Activated CD8-positive, alpha-beta T cell treated with anti-CD3 and anti-CD28 coated beads, Interleukin-2, amount 10 ng/mL, durations not matched to agents 7 days and 5 days (primary cell): ENCODE measurements around the gene TOMM20L. TPM values are rescaled to one million over a fixed set of nuclear protein-coding genes. Genes with fewer than 3 reads are reported as not detected.
"Not testable (repeated sequence)": the region's sequence is repeated elsewhere in the genome, so short reads cannot be mapped to it uniquely, and the experiment has no call there.

Source experiments
- ATAC-seq: fragments of 150-1000 bp; cut with Tn5 transposase; one replicate; pipeline ENCODE4 v1.10.0; 2021; ENCODE audit warnings: moderate library complexity
- CTCF ChIA-PET: fragments of 350-600 bp; sonication (Branson Sonifier 250); formaldehyde crosslinking; loops from one replicate; lab custom pipeline; 2021; ENCODE audit warnings: antibody characterized with exemption; lab: Charles Lee
- POLR2A ChIA-PET: fragments of 350-600 bp; sonication (Branson Sonifier 250); formaldehyde crosslinking; loops from one replicate; lab custom pipeline; 2021; ENCODE audit warnings: antibody characterized with exemption; lab: Charles Lee
- DNase-seq: peaks from one replicate; pipeline ENCODE4 v3.0.0-alpha.2; 2020
- H3K27ac Mint-ChIP-seq: one replicate; pipeline ENCODE4 v1.8.0; 2021; ENCODE audit warnings: mild to moderate bottlenecking, mixed read lengths
- H3K27me3 Mint-ChIP-seq: one replicate; pipeline ENCODE4 v1.8.0; 2021; ENCODE audit warnings: low read depth, mixed read lengths
- H3K36me3 Mint-ChIP-seq: one replicate; pipeline ENCODE4 v1.8.0; 2021; ENCODE audit warnings: low read depth, mixed read lengths
- H3K4me1 Mint-ChIP-seq: one replicate; pipeline ENCODE4 v1.8.0; 2021; ENCODE audit warnings: low read depth, mixed read lengths
- H3K4me3 Mint-ChIP-seq: one replicate; pipeline ENCODE4 v1.8.0; 2021; ENCODE audit warnings: mild to moderate bottlenecking, mixed read lengths
- H3K9me3 Mint-ChIP-seq: one replicate; pipeline ENCODE4 v1.8.0; 2022; ENCODE audit warnings: mixed read lengths; ENCODE audit not compliant: insufficient read depth
- total RNA-seq, 2 experiments: library from RNA; stranded (reverse); gene quantifications; one replicate each; pipeline ENCODE4 v1.2.3, GENCODE V29; 2021

Gene TOMM20L
- not detected for total RNA-seq

GRCh38 chr14:58395812-58396788 is at the start of gene TOMM20L:
Gene TOMM20L, plus strand, starts transcription at chr14:58395930. Its CDS starts 28 bp downstream, at chr14:58395958.
- POLR2A ChIA-PET = interaction anchor here (1.9 to 2.3 kb wide), 2 partner anchors 31 to 98 kb away, joined by 7 to 12 read pairs; partner anchors contain the start of genes ARID4A, KIAA0586 and TIMM9
- peak; percentile 97 for ATAC-seq
- Mint-ChIP-seq H3K4me1 (peaks cover 12% of the 10 kb centered on the region), H3K9me3 (no peaks in the 10 kb centered on the region), H3K27me3 (peaks cover 3% of the 10 kb centered on the region), H3K4me3 (peak within 1 kb of the TSS; percentile 66), H3K36me3 (peaks cover 3% of the 10 kb centered on the region), H3K27ac (peak within 1 kb of the TSS; percentile 64)
- DNase-seq = peak; percentile 74
- CTCF ChIA-PET = interaction anchor here (0.6 to 4.2 kb wide), 21 partner anchors 9 to 289 kb away, joined by 3 to 31 read pairs (median 4); partner anchors contain the start of genes ACTR10, ARID4A, KIAA0586 and TIMM9

- CTCF ChIA-PET = no interaction called here
- H3K4me1 Mint-ChIP-seq = peaks cover 17% of the 10 kb centered on the region
Observed at GRCh38 chr14:58353516-58354299, 42.0 kb upstream of the TOMM20L start.

GRCh38 chr14:58354808-58355207 is 40.9 kb upstream of the TOMM20L start:
- H3K27ac Mint-ChIP-seq = no peak overlapping the region
- no peak overlapping the region for H3K4me3 Mint-ChIP-seq
- DNase-seq = no peak
- POLR2A ChIA-PET = no interaction called here
- no peaks in the 10 kb centered on the region for H3K9me3 Mint-ChIP-seq
- no peak for ATAC-seq
- peaks cover 17% of the 10 kb centered on the region for H3K4me1 Mint-ChIP-seq
- no peaks in the 10 kb centered on the region for H3K27me3 Mint-ChIP-seq
- CTCF ChIA-PET = no interaction called here
- peaks cover 44% of the 10 kb centered on the region for H3K36me3 Mint-ChIP-seq

More at GRCh38 chr14:58353516-58354299, 42.0 kb upstream of the TOMM20L start:
- Mint-ChIP-seq H3K27me3 (no peaks in the 10 kb centered on the region), H3K36me3 (peaks cover 42% of the 10 kb centered on the region), H3K27ac (peak overlapping the region; percentile 80), H3K4me3 (peak overlapping the region; percentile 67), H3K9me3 (no peaks in the 10 kb centered on the region)
- ATAC-seq (peak; percentile 71), DNase-seq (no peak)
- POLR2A ChIA-PET = no interaction called here

GRCh38 chr14:58356268-58356667 is 39.5 kb upstream of the TOMM20L start:
- POLR2A ChIA-PET = no interaction called here
- peaks cover 17% of the 10 kb centered on the region for H3K4me1 Mint-ChIP-seq
- H3K4me3 Mint-ChIP-seq = no peak overlapping the region
- H3K27ac Mint-ChIP-seq = no peak overlapping the region
- H3K9me3 Mint-ChIP-seq = no peaks in the 10 kb centered on the region
- H3K36me3 Mint-ChIP-seq = peaks cover 41% of the 10 kb centered on the region
- no peak for ATAC-seq
- DNase-seq = no peak
- no peaks in the 10 kb centered on the region for H3K27me3 Mint-ChIP-seq
- CTCF ChIA-PET = no interaction called here

GRCh38 chr14:58362272-58362671 is 33.5 kb upstream of the TOMM20L start:
- H3K9me3 Mint-ChIP-seq, DNase-seq, H3K4me3 Mint-ChIP-seq, ATAC-seq, H3K27ac Mint-ChIP-seq, H3K4me1 Mint-ChIP-seq, POLR2A ChIA-PET, H3K27me3 Mint-ChIP-seq: not testable (repeated sequence)
- H3K36me3 Mint-ChIP-seq = peaks cover 34% of the 10 kb centered on the region
- CTCF ChIA-PET = interaction anchor here (0.7 to 1.5 kb wide), 3 partner anchors 11 to 118 kb away, joined by 3 to 5 read pairs (median 4); partner anchors contain the start of genes ARID4A and PSMA3

GRCh38 chr14:58362798-58363412 is 32.8 kb upstream of the TOMM20L start:
- H3K27me3 Mint-ChIP-seq = no peaks in the 10 kb centered on the region
- ATAC-seq (peak; percentile 68), DNase-seq (no peak)
- POLR2A ChIA-PET = no interaction called here
- H3K27ac Mint-ChIP-seq = no peak overlapping the region
- CTCF ChIA-PET = interaction anchor here (0.7 to 1.4 kb wide), 2 partner anchors 12 to 119 kb away, joined by 3 to 4 read pairs; partner anchors contain the start of gene PSMA3
- no peaks in the 10 kb centered on the region for H3K9me3 Mint-ChIP-seq
- H3K4me3 Mint-ChIP-seq = no peak overlapping the region
- peaks cover 40% of the 10 kb centered on the region for H3K36me3 Mint-ChIP-seq
- H3K4me1 Mint-ChIP-seq = peaks cover 2% of the 10 kb centered on the region

- H3K27me3 Mint-ChIP-seq = no peaks in the 10 kb centered on the region
- no peak overlapping the region for H3K4me3 Mint-ChIP-seq
- H3K4me1 Mint-ChIP-seq = peaks cover 2% of the 10 kb centered on the region
- ATAC-seq = no peak
- peaks cover 45% of the 10 kb centered on the region for H3K36me3 Mint-ChIP-seq
- no peaks in the 10 kb centered on the region for H3K9me3 Mint-ChIP-seq
- CTCF ChIA-PET = interaction anchor here (1.0 to 1.3 kb wide), 2 partner anchors 35 to 66 kb away, joined by 3 to 4 read pairs; partner anchors contain the start of gene ARID4A
- no peak for DNase-seq
- POLR2A ChIA-PET = no interaction called here
- no peak overlapping the region for H3K27ac Mint-ChIP-seq
Observed at GRCh38 chr14:58364316-58364715, 31.4 kb upstream of the TOMM20L start.

- H3K27ac Mint-ChIP-seq = no peak overlapping the region
- H3K4me1 Mint-ChIP-seq = peaks cover 2% of the 10 kb centered on the region
- ChIA-PET POLR2A (no interaction called here), CTCF (no interaction called here)
- H3K36me3 Mint-ChIP-seq = peaks cover 49% of the 10 kb centered on the region
- H3K27me3 Mint-ChIP-seq = no peaks in the 10 kb centered on the region
- no peak overlapping the region for H3K4me3 Mint-ChIP-seq
- DNase-seq = no peak
- ATAC-seq = no peak
- no peaks in the 10 kb centered on the region for H3K9me3 Mint-ChIP-seq
Observed at GRCh38 chr14:58367296-58367695, 28.4 kb upstream of the TOMM20L start.

- DNase-seq (no peak), ATAC-seq (no peak)
- Mint-ChIP-seq H3K27ac (no peak overlapping the region), H3K27me3 (no peaks in the 10 kb centered on the region), H3K4me3 (no peak overlapping the region), H3K36me3 (peaks cover 50% of the 10 kb centered on the region), H3K4me1 (peaks cover 2% of the 10 kb centered on the region), H3K9me3 (no peaks in the 10 kb centered on the region)
- CTCF ChIA-PET = no interaction called here
- POLR2A ChIA-PET = no interaction called here
Observed at GRCh38 chr14:58368956-58369355, 26.8 kb upstream of the TOMM20L start.

GRCh38 chr14:58376791-58377190 is 18.9 kb upstream of the TOMM20L start:
- Mint-ChIP-seq H3K27me3 (no peaks in the 10 kb centered on the region), H3K4me1 (no peaks in the 10 kb centered on the region), H3K36me3 (peaks cover 38% of the 10 kb centered on the region), H3K27ac (no peak overlapping the region), H3K4me3 (no peak overlapping the region), H3K9me3 (no peaks in the 10 kb centered on the region)
- POLR2A ChIA-PET = no interaction called here
- DNase-seq (no peak), ATAC-seq (no peak)
- CTCF ChIA-PET = interaction anchor here (2.1 kb wide), 1 partner anchor 19 kb away, joined by 11 read pairs; the partner anchor contains the start of gene TOMM20L

GRCh38 chr14:58390830-58391229 is 4.9 kb upstream of the TOMM20L start:
- DNase-seq (no peak), ATAC-seq (no peak)
- Mint-ChIP-seq H3K4me1 (peaks cover 6% of the 10 kb centered on the region), H3K36me3 (no peaks in the 10 kb centered on the region), H3K27me3 (peaks cover 3% of the 10 kb centered on the region), H3K4me3 (no peak overlapping the region), H3K9me3 (no peaks in the 10 kb centered on the region), H3K27ac (no peak overlapping the region)
- POLR2A ChIA-PET = no interaction called here
- CTCF ChIA-PET = no interaction called here
